ENCODE measurements around the gene KCNC1.

Gene KCNC1

GRCh38 chr11:17734418-17734911 lies at the start of gene KCNC1:
Gene KCNC1 (plus strand): TSS chr11:17734781. CDS start chr11:17736003, 1,222 bp downstream.
- peak; percentile 61 for DNase-seq (ENCODE audit: low spot score)

- DNase-seq (ENCODE audit: low spot score): no peak
These were observed 48.2 kb upstream of the KCNC1 start for GRCh38 chr11:17686231-17686980.

- no peak for DNase-seq (ENCODE audit: low spot score)
These were observed 46.5 kb upstream of the KCNC1 start for GRCh38 chr11:17687946-17688670.

- DNase-seq (ENCODE audit: low spot score): no peak
These were observed 43.0 kb upstream of the KCNC1 start for GRCh38 chr11:17691550-17691949.

- no peak for DNase-seq (ENCODE audit: low spot score)
These were observed 42.6 kb upstream of the KCNC1 start for GRCh38 chr11:17691976-17692375.

GRCh38 chr11:17692931-17693330 lies 41.6 kb upstream of the KCNC1 start:
- no peak for DNase-seq (ENCODE audit: low spot score)

GRCh38 chr11:17693531-17693930 lies 41.0 kb upstream of the KCNC1 start:
- no peak for DNase-seq (ENCODE audit: low spot score)

GRCh38 chr11:17694494-17695110 lies 40.0 kb upstream of the KCNC1 start:
- no peak for DNase-seq (ENCODE audit: low spot score)

GRCh38 chr11:17695454-17696441 lies 38.8 kb upstream of the KCNC1 start:
- DNase-seq (ENCODE audit: low spot score): peak; percentile 14

- no peak for DNase-seq (ENCODE audit: low spot score)
These were observed 37.8 kb upstream of the KCNC1 start for GRCh38 chr11:17696741-17697140.

- no peak for DNase-seq (ENCODE audit: low spot score)
These were observed 37.2 kb upstream of the KCNC1 start for GRCh38 chr11:17697175-17697949.

- DNase-seq (ENCODE audit: low spot score): no peak
These were observed 35.1 kb upstream of the KCNC1 start for GRCh38 chr11:17699147-17700114.

- DNase-seq (ENCODE audit: low spot score): no peak
These were observed 33.6 kb upstream of the KCNC1 start for GRCh38 chr11:17700991-17701390.

- DNase-seq (ENCODE audit: low spot score): no peak
These were observed 31.7 kb upstream of the KCNC1 start for GRCh38 chr11:17702876-17703275.

- DNase-seq (ENCODE audit: low spot score): peak; percentile 21
These were observed 30.6 kb upstream of the KCNC1 start for GRCh38 chr11:17703951-17704350.

GRCh38 chr11:17707830-17708229 lies 26.8 kb upstream of the KCNC1 start:
- no peak for DNase-seq (ENCODE audit: low spot score)

GRCh38 chr11:17711836-17712235 lies 22.7 kb upstream of the KCNC1 start:
- no peak for DNase-seq (ENCODE audit: low spot score)

- DNase-seq (ENCODE audit: low spot score): no peak
These were observed 20.7 kb upstream of the KCNC1 start for GRCh38 chr11:17713851-17714250.

GRCh38 chr11:17714356-17714854 lies 20.2 kb upstream of the KCNC1 start:
- DNase-seq (ENCODE audit: low spot score): no peak
